ENCODE measurements around the gene TEC. TPM values are rescaled to one million over a fixed set of nuclear protein-coding genes. Genes with fewer than 3 reads are reported as not detected.

Gene TEC
- total and polyA plus RNA-seq, 9 of the 15 experiments (the other 6 are each of a cell fraction or from before 2014, with no cell fraction given): 5.3 to 14.7 (median 8.8) TPM

DNA sequence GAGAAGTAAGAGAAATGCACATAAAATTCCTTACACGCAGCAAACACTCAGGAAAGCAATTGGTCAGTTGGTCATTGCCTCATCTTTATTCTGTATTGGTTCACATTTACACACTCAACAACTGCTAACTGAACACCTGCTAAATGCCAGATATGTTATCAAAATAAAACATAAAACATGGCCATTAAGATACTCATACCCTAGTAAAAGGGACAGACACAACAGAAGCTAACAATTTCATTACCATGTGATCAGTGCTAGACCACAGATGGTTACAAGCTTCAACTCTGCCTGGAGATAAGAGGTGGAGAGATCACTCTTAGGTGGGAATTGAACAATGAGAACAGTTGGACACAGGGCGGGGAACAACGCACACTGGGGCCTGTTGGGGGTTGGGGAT lies 26.2 kb downstream of the TEC start (continued):
- TF ChIP-seq BRD4 (IDR thresholded peaks at IDR 0.05) (no peak), GTF2A2 (tag; IDR thresholded peaks at IDR 0.05) (no peak), CAMTA2 (CRISPR knock-in tag; conservative IDR thresholded peaks at IDR 0.05) (no peak), ATF7 (IDR thresholded peaks at IDR 0.05) (peak; percentile 75), ZFP30 (CRISPR knock-in tag; IDR thresholded peaks at IDR 0.05; ENCODE audit: borderline replicate concordance) (no peak), FIP1L1 (IDR thresholded peaks at IDR 0.05; ENCODE audit: low read depth, low read length, poor library complexity, severe bottlenecking) (no peak), NUFIP1 (IDR thresholded peaks at IDR 0.05; ENCODE audit: partially characterized antibody) (no peak), FOXM1 (IDR thresholded peaks at IDR 0.05; ENCODE audit: low read depth) (peak; percentile 88), FOXM1 (CRISPR knock-in tag; IDR thresholded peaks at IDR 0.05; ENCODE audit: low read depth) (no peak), HDAC8 (tag; IDR thresholded peaks at IDR 0.05) (no peak), ILF3 (IDR thresholded peaks at IDR 0.05; ENCODE audit: borderline replicate concordance) (no peak), ZNF41 (CRISPR knock-in tag; conservative IDR thresholded peaks at IDR 0.05) (no peak), PTTG1 (tag; IDR thresholded peaks at IDR 0.05; ENCODE audit: low read depth) (no peak), KLF6 (CRISPR knock-in tag; IDR thresholded peaks at IDR 0.05; ENCODE audit: borderline replicate concordance) (no peak), PURB (CRISPR knock-in tag; IDR thresholded peaks at IDR 0.05; ENCODE audit: low read depth) (no peak), ZC3H4 (CRISPR knock-in tag; IDR thresholded peaks at IDR 0.05; ENCODE audit: borderline replicate concordance) (no peak), RBBP5 (IDR thresholded peaks at IDR 0.05; ENCODE audit: borderline replicate concordance, insufficient read depth, low read length, poor library complexity, severe bottlenecking) (no peak), MYNN (IDR thresholded peaks at IDR 0.05) (no peak; the same call in none of the 2 replicates), MYNN (CRISPR knock-in tag; IDR thresholded peaks at IDR 0.05) (no peak), ZNF561 (CRISPR knock-in tag; conservative IDR thresholded peaks at IDR 0.05) (no peak), SNRNP70 (optimal IDR thresholded peaks at IDR 0.05; ENCODE audit: low read depth, low read length) (no peak), RFX1 (IDR thresholded peaks at IDR 0.05) (no peak), FOXK1 (CRISPR knock-in tag; IDR thresholded peaks at IDR 0.05; ENCODE audit: borderline replicate concordance) (no peak), PHTF2 (CRISPR knock-in tag; IDR thresholded peaks at IDR 0.05) (no peak), EP400 (IDR thresholded peaks at IDR 0.05) (no peak), SP1 (CRISPR knock-in tag; IDR thresholded peaks at IDR 0.05) (no peak)
- TF ChIP-seq, protein P1, sequence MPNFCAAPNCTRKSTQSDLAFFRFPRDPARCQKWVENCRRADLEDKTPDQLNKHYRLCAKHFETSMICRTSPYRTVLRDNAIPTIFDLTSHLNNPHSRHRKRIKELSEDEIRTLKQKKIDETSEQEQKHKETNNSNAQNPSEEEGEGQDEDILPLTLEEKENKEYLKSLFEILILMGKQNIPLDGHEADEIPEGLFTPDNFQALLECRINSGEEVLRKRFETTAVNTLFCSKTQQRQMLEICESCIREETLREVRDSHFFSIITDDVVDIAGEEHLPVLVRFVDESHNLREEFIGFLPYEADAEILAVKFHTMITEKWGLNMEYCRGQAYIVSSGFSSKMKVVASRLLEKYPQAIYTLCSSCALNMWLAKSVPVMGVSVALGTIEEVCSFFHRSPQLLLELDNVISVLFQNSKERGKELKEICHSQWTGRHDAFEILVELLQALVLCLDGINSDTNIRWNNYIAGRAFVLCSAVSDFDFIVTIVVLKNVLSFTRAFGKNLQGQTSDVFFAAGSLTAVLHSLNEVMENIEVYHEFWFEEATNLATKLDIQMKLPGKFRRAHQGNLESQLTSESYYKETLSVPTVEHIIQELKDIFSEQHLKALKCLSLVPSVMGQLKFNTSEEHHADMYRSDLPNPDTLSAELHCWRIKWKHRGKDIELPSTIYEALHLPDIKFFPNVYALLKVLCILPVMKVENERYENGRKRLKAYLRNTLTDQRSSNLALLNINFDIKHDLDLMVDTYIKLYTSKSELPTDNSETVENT (CRISPR knock-in tag; IDR thresholded peaks at IDR 0.05): no peak
- TF ChIP-seq, protein P2, sequence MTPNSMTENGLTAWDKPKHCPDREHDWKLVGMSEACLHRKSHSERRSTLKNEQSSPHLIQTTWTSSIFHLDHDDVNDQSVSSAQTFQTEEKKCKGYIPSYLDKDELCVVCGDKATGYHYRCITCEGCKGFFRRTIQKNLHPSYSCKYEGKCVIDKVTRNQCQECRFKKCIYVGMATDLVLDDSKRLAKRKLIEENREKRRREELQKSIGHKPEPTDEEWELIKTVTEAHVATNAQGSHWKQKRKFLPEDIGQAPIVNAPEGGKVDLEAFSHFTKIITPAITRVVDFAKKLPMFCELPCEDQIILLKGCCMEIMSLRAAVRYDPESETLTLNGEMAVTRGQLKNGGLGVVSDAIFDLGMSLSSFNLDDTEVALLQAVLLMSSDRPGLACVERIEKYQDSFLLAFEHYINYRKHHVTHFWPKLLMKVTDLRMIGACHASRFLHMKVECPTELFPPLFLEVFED (CRISPR knock-in tag; conservative IDR thresholded peaks at IDR 0.05): no peak
- TF ChIP-seq, protein P3, sequence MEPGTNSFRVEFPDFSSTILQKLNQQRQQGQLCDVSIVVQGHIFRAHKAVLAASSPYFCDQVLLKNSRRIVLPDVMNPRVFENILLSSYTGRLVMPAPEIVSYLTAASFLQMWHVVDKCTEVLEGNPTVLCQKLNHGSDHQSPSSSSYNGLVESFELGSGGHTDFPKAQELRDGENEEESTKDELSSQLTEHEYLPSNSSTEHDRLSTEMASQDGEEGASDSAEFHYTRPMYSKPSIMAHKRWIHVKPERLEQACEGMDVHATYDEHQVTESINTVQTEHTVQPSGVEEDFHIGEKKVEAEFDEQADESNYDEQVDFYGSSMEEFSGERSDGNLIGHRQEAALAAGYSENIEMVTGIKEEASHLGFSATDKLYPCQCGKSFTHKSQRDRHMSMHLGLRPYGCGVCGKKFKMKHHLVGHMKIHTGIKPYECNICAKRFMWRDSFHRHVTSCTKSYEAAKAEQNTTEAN (CRISPR knock-in tag; IDR thresholded peaks at IDR 0.05): peak; percentile 82

All from K562 (cell line).